Loucy (cell line): Measurements from ENCODE around the gene CXCR5.

Experiments
- EZH2phosphoT487 ChIP-seq: fragments of 200-600 bp; IDR thresholded peaks from 2 replicates; pipeline ENCODE4 v1.6.1; 2018; ENCODE audit warnings: antibody characterized with exemption, mild to moderate bottlenecking, moderate library complexity, borderline replicate concordance
- TF ChIP-seq, protein P1 (sequence below): fragments of 200-600 bp; sonication (generic); conservative IDR thresholded peaks from 2 replicates; pipeline ENCODE4 v1.5.1; 2014; ENCODE audit warnings: mild to moderate bottlenecking, antibody characterized with exemption, low read length

DNA sequence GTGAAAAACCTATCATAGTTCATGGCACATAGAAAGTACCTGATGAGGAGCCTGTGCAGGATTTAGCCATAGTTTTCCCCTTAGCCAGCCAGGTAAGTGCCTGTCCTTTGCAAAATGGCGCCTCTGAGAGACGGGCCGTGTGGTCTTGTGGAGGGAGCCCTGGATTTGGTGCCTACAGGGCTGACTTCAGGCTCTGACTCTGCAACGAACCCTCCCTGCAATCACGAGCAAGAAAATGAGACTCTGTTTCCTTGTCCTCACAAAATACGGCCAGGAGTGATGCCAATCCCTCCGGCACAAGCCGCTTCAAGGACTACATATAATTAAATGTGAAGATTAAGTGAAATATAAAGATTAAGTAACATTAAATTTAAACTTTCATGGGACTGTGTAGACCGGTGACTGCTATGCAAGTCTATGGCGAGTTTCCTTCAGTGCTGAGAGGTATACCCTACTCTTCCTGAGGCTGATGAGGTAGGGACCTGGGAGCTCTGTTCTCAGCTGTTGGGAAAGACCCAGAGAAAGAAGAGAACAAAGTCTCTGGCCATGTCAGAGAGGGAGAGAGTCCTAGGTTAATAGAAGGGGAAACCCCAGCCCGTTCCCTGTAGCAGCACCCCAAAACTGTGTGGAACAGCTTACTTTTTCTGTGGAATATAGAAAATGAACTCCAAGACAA is 6.1 kb upstream of the CXCR5 start:
- TF ChIP-seq, protein P1, sequence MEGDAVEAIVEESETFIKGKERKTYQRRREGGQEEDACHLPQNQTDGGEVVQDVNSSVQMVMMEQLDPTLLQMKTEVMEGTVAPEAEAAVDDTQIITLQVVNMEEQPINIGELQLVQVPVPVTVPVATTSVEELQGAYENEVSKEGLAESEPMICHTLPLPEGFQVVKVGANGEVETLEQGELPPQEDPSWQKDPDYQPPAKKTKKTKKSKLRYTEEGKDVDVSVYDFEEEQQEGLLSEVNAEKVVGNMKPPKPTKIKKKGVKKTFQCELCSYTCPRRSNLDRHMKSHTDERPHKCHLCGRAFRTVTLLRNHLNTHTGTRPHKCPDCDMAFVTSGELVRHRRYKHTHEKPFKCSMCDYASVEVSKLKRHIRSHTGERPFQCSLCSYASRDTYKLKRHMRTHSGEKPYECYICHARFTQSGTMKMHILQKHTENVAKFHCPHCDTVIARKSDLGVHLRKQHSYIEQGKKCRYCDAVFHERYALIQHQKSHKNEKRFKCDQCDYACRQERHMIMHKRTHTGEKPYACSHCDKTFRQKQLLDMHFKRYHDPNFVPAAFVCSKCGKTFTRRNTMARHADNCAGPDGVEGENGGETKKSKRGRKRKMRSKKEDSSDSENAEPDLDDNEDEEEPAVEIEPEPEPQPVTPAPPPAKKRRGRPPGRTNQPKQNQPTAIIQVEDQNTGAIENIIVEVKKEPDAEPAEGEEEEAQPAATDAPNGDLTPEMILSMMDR = no peak
- no peak for TF ChIP-seq EZH2phosphoT487
